H9 (cell line): ENCODE measurements around the gene LIN7A. TPM values are rescaled to one million over a fixed set of nuclear protein-coding genes. Genes with fewer than 3 reads are reported as not detected.
A peak's percentile ranks its signal among the peaks of the same experiment; 100 is the strongest.

Source experiments
- DNase-seq: peaks from one replicate; pipeline ENCODE4 v3.0.0-alpha.2; 2017
- H2AFZ ChIP-seq: one replicate; pipeline ENCODE4 v1.6.1; 2013; ENCODE audit warnings: mild to moderate bottlenecking, low read length, control low read depth, moderate library complexity
- H2AK5ac ChIP-seq: 2 replicates; pipeline ENCODE4 v1.6.1; 2013; ENCODE audit warnings: low read length, control low read depth, mixed read lengths; ENCODE audit not compliant: insufficient read length
- H2BK120ac ChIP-seq: one replicate; pipeline ENCODE4 v1.6.1; 2013; ENCODE audit warnings: low read depth, mild to moderate bottlenecking, low read length, control low read depth, inconsistent platforms; ENCODE audit not compliant: poor library complexity, severe bottlenecking
- H2BK12ac ChIP-seq: 2 replicates; pipeline ENCODE4 v1.6.1; 2013; ENCODE audit warnings: low read length, control low read depth, mixed read lengths, low read depth; ENCODE audit not compliant: insufficient read length
- H2BK15ac ChIP-seq: 2 replicates; pipeline ENCODE4 v1.6.1; 2013; ENCODE audit warnings: low read depth, low read length, control low read depth
- H2BK20ac ChIP-seq: one replicate; pipeline ENCODE4 v1.6.1; 2013; ENCODE audit warnings: low read depth, mild to moderate bottlenecking, low read length, control low read depth, inconsistent platforms; ENCODE audit not compliant: poor library complexity, severe bottlenecking
- H2BK5ac ChIP-seq: 2 replicates; pipeline ENCODE4 v1.6.1; 2013; ENCODE audit warnings: low read length, control low read depth, mixed read lengths; ENCODE audit not compliant: insufficient read length
- H3K14ac ChIP-seq: 2 replicates; pipeline ENCODE4 v1.6.1; 2013; ENCODE audit warnings: low read length, control low read depth; ENCODE audit not compliant: insufficient read depth
- H3K18ac ChIP-seq: 2 replicates; pipeline ENCODE4 v1.6.1; 2013; ENCODE audit warnings: low read depth, mild to moderate bottlenecking, mixed read lengths, low read length, control low read depth; ENCODE audit not compliant: insufficient read length
- H3K23ac ChIP-seq: 2 replicates; pipeline ENCODE4 v1.6.1; 2013; ENCODE audit warnings: low read length, control low read depth, mixed read lengths, low read depth; ENCODE audit not compliant: insufficient read length
- H3K23me2 ChIP-seq: 2 replicates; pipeline ENCODE4 v1.6.1; 2013; ENCODE audit warnings: low read depth, mild to moderate bottlenecking, mixed read lengths, low read length, control low read depth; ENCODE audit not compliant: insufficient read length, poor library complexity, severe bottlenecking
- H3K27ac ChIP-seq: 2 replicates; pipeline ENCODE4 v1.5.1; 2013; ENCODE audit warnings: low read length, control low read depth, mixed read lengths, low read depth; ENCODE audit not compliant: insufficient read length
- H3K27me3 ChIP-seq: 2 replicates; pipeline ENCODE4 v1.6.1; 2013; ENCODE audit warnings: low read length, control low read depth, inconsistent platforms; ENCODE audit not compliant: insufficient read depth
- H3K4ac ChIP-seq: 2 replicates; pipeline ENCODE4 v1.6.1; 2013; ENCODE audit warnings: low read depth, mild to moderate bottlenecking, control low read depth, inconsistent platforms, low read length, moderate library complexity
- H3K4me1 ChIP-seq: 2 replicates; pipeline ENCODE4 v1.6.1; 2013; ENCODE audit warnings: low read length, control low read depth, inconsistent platforms; ENCODE audit not compliant: insufficient read depth
- H3K4me2 ChIP-seq: 2 replicates; pipeline ENCODE4 v1.6.1; 2013; ENCODE audit warnings: low read length, control low read depth, mixed read lengths; ENCODE audit not compliant: insufficient read length, insufficient read depth
- H3K56ac ChIP-seq: 2 replicates; pipeline ENCODE4 v1.6.1; 2013; ENCODE audit warnings: low read depth, mild to moderate bottlenecking, mixed read lengths, low read length, control low read depth; ENCODE audit not compliant: insufficient read length
- H3K79me1 ChIP-seq: 2 replicates; pipeline ENCODE4 v1.6.1; 2013; ENCODE audit warnings: low read depth, mild to moderate bottlenecking, moderate library complexity, low read length, control low read depth, inconsistent platforms; ENCODE audit not compliant: insufficient read depth, poor library complexity, severe bottlenecking
- H3K79me2 ChIP-seq: 2 replicates; pipeline ENCODE4 v1.6.1; 2013; ENCODE audit warnings: low read length, control low read depth, inconsistent platforms; ENCODE audit not compliant: insufficient read depth
- H3K9ac ChIP-seq: 2 replicates; pipeline ENCODE4 v1.6.1; 2013; ENCODE audit warnings: low read length, control low read depth, mixed read lengths; ENCODE audit not compliant: insufficient read length; ENCODE audit errors: extremely low read depth
- H3K9me3 ChIP-seq: one replicate; pipeline ENCODE4 v1.6.1; 2013; ENCODE audit warnings: low read depth, low read length, inconsistent platforms; ENCODE audit not compliant: control insufficient read depth
- H3T11ph ChIP-seq: one replicate; pipeline ENCODE4 v1.6.1; 2013; ENCODE audit warnings: mild to moderate bottlenecking, low read length, control low read depth, inconsistent platforms
- H4K20me1 ChIP-seq: one replicate; pipeline ENCODE4 v1.6.1; 2013; ENCODE audit not compliant: control insufficient read depth, insufficient read length, insufficient read depth
- H4K5ac ChIP-seq: 2 replicates; pipeline ENCODE4 v1.6.1; 2013; ENCODE audit warnings: low read depth, mild to moderate bottlenecking, mixed read lengths, low read length, control low read depth; ENCODE audit not compliant: insufficient read length
- H4K8ac ChIP-seq: replicated peaks from 2 replicates; pipeline ENCODE4 v1.6.1; 2013; ENCODE audit warnings: low read length, control low read depth, mixed read lengths, low read depth; ENCODE audit not compliant: insufficient read length
- H4K91ac ChIP-seq: 2 replicates; pipeline ENCODE4 v1.6.1; 2013; ENCODE audit warnings: low read depth, mild to moderate bottlenecking, moderate library complexity, mixed read lengths, low read length, control low read depth; ENCODE audit not compliant: insufficient read length
- H3K27ac Mint-ChIP-seq, 3 experiments: 2 replicates in 2 of 3; 3 replicates in 1 of 3; pipeline ENCODE4 v1.8.0; 2020 to 2021; ENCODE audit warnings: mixed read lengths in 3 of 3, mild to moderate bottlenecking in 1 of 3, moderate library complexity in 1 of 3
- H3K27me3 Mint-ChIP-seq: 2 replicates; pipeline ENCODE4 v1.8.0; 2021; ENCODE audit warnings: low read depth, mild to moderate bottlenecking, moderate library complexity, mixed read lengths
- H3K36me3 Mint-ChIP-seq, 3 experiments: 2 replicates in 2 of 3; 3 replicates in 1 of 3; pipeline ENCODE4 v1.8.0; 2020 to 2021; ENCODE audit warnings: low read depth in 3 of 3, mixed read lengths in 3 of 3; ENCODE audit not compliant: insufficient read depth in 1 of 3
- H3K4me1 Mint-ChIP-seq, 2 experiments: 2 replicates each; pipeline ENCODE4 v1.8.0; 2020; ENCODE audit warnings: mixed read lengths in 2 of 2
- H3K4me3 Mint-ChIP-seq, 2 experiments: 2 replicates in 1 of 2; 3 replicates in 1 of 2; pipeline ENCODE4 v1.8.0; 2020 to 2021; ENCODE audit warnings: mild to moderate bottlenecking in 2 of 2, mixed read lengths in 2 of 2, moderate library complexity in 1 of 2
- H3K9me3 Mint-ChIP-seq, 2 experiments: 2 replicates in 1 of 2; 3 replicates in 1 of 2; pipeline ENCODE4 v1.8.0; 2020; ENCODE audit warnings: mild to moderate bottlenecking in 2 of 2, mixed read lengths in 2 of 2, moderate library complexity in 1 of 2
- WGBS: extraction: QIAGEN DNeasy Blood & Tissue Kit; methylation state at CpG from one replicate; pipeline ENCODE4 v1.1.7; 2013; ENCODE audit warnings: missing lambda C conversion rate, low lambda C conversion rate, mixed read lengths; ENCODE audit not compliant: insufficient read length; ENCODE audit errors: extremely low coverage; 5-methylcytosine and 5-hydroxymethylcytosine counted together
- total RNA-seq: library from RNA; stranded (reverse); gene quantifications from 2 replicates; pipeline ENCODE4 v1.2.1, GENCODE V29; 2021
- TF ChIP-seq, protein P1 (sequence below): fragments of 200-600 bp; sonication (generic); conservative IDR thresholded peaks from 3 replicates; pipeline ENCODE4 v1.8.0; 2021; ENCODE audit warnings: antibody characterized with exemption, mild to moderate bottlenecking

LIN7A gene
- total RNA-seq, 1 experiment from 2014 or later, result 18.3 TPM

DNA sequence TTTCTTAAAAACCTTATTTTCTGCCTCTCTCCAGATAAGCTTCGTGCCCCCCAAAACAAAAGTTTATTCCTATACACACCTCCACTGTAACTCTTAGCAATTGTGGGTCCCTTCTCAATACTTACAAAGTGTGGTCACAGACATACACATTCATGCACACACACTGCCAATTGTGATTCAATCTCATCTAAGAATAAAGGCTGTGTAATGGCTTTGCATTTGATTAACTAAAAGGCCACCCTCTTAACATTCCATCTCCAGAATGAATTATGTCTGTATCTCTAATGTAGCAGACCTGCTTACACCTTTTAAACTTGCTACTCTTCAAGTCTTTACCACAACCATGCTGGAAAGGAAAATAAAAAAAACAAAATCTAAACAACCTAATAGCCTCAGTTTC is 171.5 kb downstream of the LIN7A start:
- Histone ChIP-seq H3K23me2 (no peaks in the 10 kb centered on the region), H2AFZ (no peak overlapping the region), H3K27me3 (no peaks in the 10 kb centered on the region), H3K18ac (no peak overlapping the region), H3K9ac (no peak overlapping the region), H4K5ac (no peak overlapping the region), H2BK120ac (no peak overlapping the region), H3K4ac (no peak overlapping the region), H4K20me1 (no peaks in the 10 kb centered on the region), H3K23ac (no peak overlapping the region), H3K79me2 (no peaks in the 10 kb centered on the region), H3K79me1 (no peaks in the 10 kb centered on the region), H3K4me1 (peaks cover 9% of the 10 kb centered on the region; the same call in 1 of the 2 replicates), H2AK5ac (no peak overlapping the region), H3K27ac (no peak overlapping the region), H4K91ac (no peak overlapping the region), H2BK5ac (no peak overlapping the region), H3T11ph (no peak overlapping the region), H3K14ac (no peak overlapping the region), H3K9me3 (no peaks in the 10 kb centered on the region), H2BK15ac (no peak overlapping the region), H2BK20ac (no peak overlapping the region), H4K8ac (no peak overlapping the region), H3K56ac (no peak overlapping the region), H2BK12ac (no peak overlapping the region), H3K4me2 (no peak overlapping the region)
- no CpG with 5 or more reads among the region's 1 CpG for WGBS
- DNase-seq, result no peak
- H3K4me3 Mint-ChIP-seq, result no peak overlapping the region; a peak in 1 of 5 replicates
- no peaks in the 10 kb centered on the region for H3K9me3 Mint-ChIP-seq
- TF ChIP-seq, protein P1, sequence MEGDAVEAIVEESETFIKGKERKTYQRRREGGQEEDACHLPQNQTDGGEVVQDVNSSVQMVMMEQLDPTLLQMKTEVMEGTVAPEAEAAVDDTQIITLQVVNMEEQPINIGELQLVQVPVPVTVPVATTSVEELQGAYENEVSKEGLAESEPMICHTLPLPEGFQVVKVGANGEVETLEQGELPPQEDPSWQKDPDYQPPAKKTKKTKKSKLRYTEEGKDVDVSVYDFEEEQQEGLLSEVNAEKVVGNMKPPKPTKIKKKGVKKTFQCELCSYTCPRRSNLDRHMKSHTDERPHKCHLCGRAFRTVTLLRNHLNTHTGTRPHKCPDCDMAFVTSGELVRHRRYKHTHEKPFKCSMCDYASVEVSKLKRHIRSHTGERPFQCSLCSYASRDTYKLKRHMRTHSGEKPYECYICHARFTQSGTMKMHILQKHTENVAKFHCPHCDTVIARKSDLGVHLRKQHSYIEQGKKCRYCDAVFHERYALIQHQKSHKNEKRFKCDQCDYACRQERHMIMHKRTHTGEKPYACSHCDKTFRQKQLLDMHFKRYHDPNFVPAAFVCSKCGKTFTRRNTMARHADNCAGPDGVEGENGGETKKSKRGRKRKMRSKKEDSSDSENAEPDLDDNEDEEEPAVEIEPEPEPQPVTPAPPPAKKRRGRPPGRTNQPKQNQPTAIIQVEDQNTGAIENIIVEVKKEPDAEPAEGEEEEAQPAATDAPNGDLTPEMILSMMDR, result no peak
- no peaks in the 10 kb centered on the region for H3K27me3 Mint-ChIP-seq
- peaks cover 60 to 61% of the 10 kb centered on the region in 2 experiments for H3K4me1 Mint-ChIP-seq
- H3K36me3 Mint-ChIP-seq, result no peaks in the 10 kb centered on the region
- peak overlapping the region in 2 of 3 experiments; percentile 29 to 79; a peak in 4 of 7 replicates for H3K27ac Mint-ChIP-seq
